HepG2 (cell line): ENCODE results near the gene DPP7. TPM values are rescaled to one million over a fixed set of nuclear protein-coding genes. Genes with fewer than 3 reads are reported as not detected.

Experiments used
- ASH2L ChIP-seq: fragments of 300-600, 200-600 bp; sonication (generic); IDR thresholded peaks from 2 replicates; pipeline ENCODE4 v1.7.0; 2017; ENCODE audit warnings: low read depth, mild to moderate bottlenecking, moderate library complexity, mixed read lengths, low read length; ENCODE audit not compliant: insufficient read length
- CC2D1A ChIP-seq: sonication (generic); formaldehyde crosslinking; IDR thresholded peaks from 2 replicates; pipeline ENCODE4 v1.8.1; 2023; ENCODE audit warnings: mild to moderate bottlenecking, missing genetic modification reagents
- CSRNP2 ChIP-seq: sonication (generic); formaldehyde crosslinking; conservative IDR thresholded peaks from 2 replicates; pipeline ENCODE4 v1.8.0; 2022; ENCODE audit warnings: low read depth, missing genetic modification reagents
- E2F2 ChIP-seq: sonication (generic); formaldehyde crosslinking; IDR thresholded peaks from 2 replicates; pipeline ENCODE4 v1.4.0; 2020; ENCODE audit warnings: missing genetic modification reagents, borderline replicate concordance
- EZH2 ChIP-seq: conservative IDR thresholded peaks from 2 replicates; pipeline ENCODE4 v1.6.1; 2012; ENCODE audit warnings: mild to moderate bottlenecking, low read depth, low read length, moderate library complexity
- HINFP ChIP-seq: sonication (generic); formaldehyde crosslinking; IDR thresholded peaks from 2 replicates; pipeline ENCODE4 v1.4.0; 2020; ENCODE audit warnings: low read depth, mild to moderate bottlenecking, missing genetic modification reagents
- HIVEP1 ChIP-seq: sonication (generic); formaldehyde crosslinking; IDR thresholded peaks from 2 replicates; pipeline ENCODE4 v1.4.0; 2020; ENCODE audit warnings: mild to moderate bottlenecking, missing genetic modification reagents
- HNF4G ChIP-seq, 2 experiments: sonication (generic) in 1 of 2; formaldehyde crosslinking in 1 of 2; IDR thresholded peaks; 2 replicates each; pipeline versions ENCODE4 v1.4.0 to v1.6.1; 2011 to 2020; ENCODE audit warnings: borderline replicate concordance in 2 of 2, low read depth in 2 of 2, mild to moderate bottlenecking in 2 of 2, low read length in 1 of 2, missing genetic modification reagents in 1 of 2, moderate library complexity in 1 of 2
- KDM5A ChIP-seq: fragments of 200-600 bp; sonication (generic); IDR thresholded peaks from 2 replicates; pipeline ENCODE4 v1.7.0; 2018; ENCODE audit warnings: antibody characterized with exemption, mild to moderate bottlenecking, low read length, borderline replicate concordance
- NFKB2 ChIP-seq: sonication (generic); formaldehyde crosslinking; IDR thresholded peaks from 2 replicates; pipeline ENCODE4 v1.4.0; 2020; ENCODE audit warnings: missing genetic modification reagents, borderline replicate concordance
- REL ChIP-seq: sonication (generic); formaldehyde crosslinking; conservative IDR thresholded peaks from 2 replicates; pipeline ENCODE4 v1.8.0; 2022; ENCODE audit warnings: mild to moderate bottlenecking, missing genetic modification reagents, moderate library complexity
- SRY ChIP-seq: sonication (generic); formaldehyde crosslinking; IDR thresholded peaks from 2 replicates; pipeline ENCODE4 v1.8.0; 2022; ENCODE audit warnings: mild to moderate bottlenecking, missing genetic modification reagents
- XRCC5 ChIP-seq: fragments of 200-400 bp; formaldehyde crosslinking; optimal IDR thresholded peaks from 2 replicates; pipeline ENCODE3; 2017; ENCODE audit warnings: mild to moderate bottlenecking, low read length
- YEATS2 ChIP-seq: sonication (generic); formaldehyde crosslinking; IDR thresholded peaks from 2 replicates; pipeline ENCODE4 v1.4.0; 2020; ENCODE audit warnings: missing genetic modification reagents, borderline replicate concordance
- YEATS4 ChIP-seq: sonication (generic); formaldehyde crosslinking; IDR thresholded peaks from 2 replicates; pipeline ENCODE4 v1.4.0; 2020; ENCODE audit warnings: missing genetic modification reagents, borderline replicate concordance
- ZBTB39 ChIP-seq: sonication (generic); formaldehyde crosslinking; IDR thresholded peaks from 2 replicates; pipeline ENCODE4 v1.5.0; 2020; ENCODE audit warnings: missing genetic modification reagents
- ZNF281 ChIP-seq: sonication (generic); formaldehyde crosslinking; IDR thresholded peaks from 2 replicates; pipeline ENCODE4 v1.4.0; 2020; ENCODE audit warnings: missing genetic modification reagents, borderline replicate concordance
- ZNF333 ChIP-seq: sonication (generic); formaldehyde crosslinking; IDR thresholded peaks from 2 replicates; pipeline ENCODE4 v1.4.0; 2020; ENCODE audit warnings: mild to moderate bottlenecking, missing genetic modification reagents, borderline replicate concordance
- ZNF383 ChIP-seq: sonication (generic); formaldehyde crosslinking; IDR thresholded peaks from 2 replicates; pipeline ENCODE4 v1.4.0; 2020; ENCODE audit warnings: missing genetic modification reagents, mild to moderate bottlenecking, borderline replicate concordance
- ZNF619 ChIP-seq: sonication (generic); formaldehyde crosslinking; IDR thresholded peaks from 2 replicates; pipeline ENCODE4 v1.4.0; 2020; ENCODE audit warnings: mild to moderate bottlenecking, missing genetic modification reagents
- ZSCAN31 ChIP-seq: sonication (generic); formaldehyde crosslinking; IDR thresholded peaks from 2 replicates; pipeline ENCODE4 v1.5.0; 2020; ENCODE audit warnings: low read depth, mild to moderate bottlenecking, missing genetic modification reagents
- polyA plus RNA-seq, 8 experiments: library from polyadenylated mRNA; depleted of rRNA in 3 of 8; stranded (reverse) in 7 of 8; unstranded in 1 of 8; fragments of >200 nt; fragmentation: Illumina TruSeq in 4 of 8; extraction: Trizol in 4 of 8; gene quantifications; 2 replicates each; pipeline versions ENCODE4 v1.2.1 to v1.2.3, GENCODE V29; 2011 to 2016; ENCODE audit warnings: low read depth in 4 of 8, missing spikeins in 1 of 8, mixed read lengths in 1 of 8; ENCODE audit not compliant: insufficient read depth in 1 of 8
- total RNA-seq, 5 experiments: library from RNA; depleted of rRNA; stranded (reverse); fragments of >200 nt; fragmentation: Illumina TruSeq; extraction: Trizol; gene quantifications; 2 replicates each; pipeline ENCODE4 v1.2.3, GENCODE V29; 2016; ENCODE audit warnings: low read depth in 1 of 5

DPP7 gene
- total and polyA plus RNA-seq, 2 of the 13 experiments (the other 11 are each of a cell fraction or from before 2014, with no cell fraction given): 1.2 to 4.5 TPM

GRCh38 chr9:137070906-137071275 is 43.6 kb downstream of the DPP7 start (continued):
- TF ChIP-seq ZNF333 (CRISPR knock-in tag): no peak
- no peak for TF ChIP-seq KDM5A
- no peak for TF ChIP-seq SRY (CRISPR knock-in tag)
- TF ChIP-seq HNF4G (IDR thresholded peaks at IDR 0.05; ENCODE audit: borderline replicate concordance, low read depth, low read length): no peak
- no peak for TF ChIP-seq HNF4G (CRISPR knock-in tag; IDR thresholded peaks at IDR 0.05; ENCODE audit: borderline replicate concordance, low read depth)
- peak; percentile 43; the same call in 1 of the 2 replicates for TF ChIP-seq ZNF619 (CRISPR knock-in tag)
- 0 out of 2 replicates have a peak, but pooled peaks have one; percentile 23 for TF ChIP-seq ZNF281 (CRISPR knock-in tag)
- no peak for TF ChIP-seq YEATS4
- TF ChIP-seq ZBTB39: no peak
- TF ChIP-seq E2F2: no peak
- no peak for TF ChIP-seq HINFP
- TF ChIP-seq ZSCAN31: no peak
- no peak for TF ChIP-seq REL (CRISPR knock-in tag)
- no peak for TF ChIP-seq CC2D1A (CRISPR knock-in tag)
- peak; percentile 15 for TF ChIP-seq ASH2L
- TF ChIP-seq NFKB2: no peak
- no peak for TF ChIP-seq HIVEP1 (CRISPR knock-in tag)
- no peak for TF ChIP-seq EZH2
- no peak for TF ChIP-seq YEATS2
- peak; percentile 59 for TF ChIP-seq XRCC5
- no peak for TF ChIP-seq CSRNP2 (CRISPR knock-in tag)
- TF ChIP-seq ZNF383: no peak
